Smooth muscle cell (in vitro differentiated cells): ENCODE data around the gene NPR3. TPM values are rescaled to one million over a fixed set of nuclear protein-coding genes. Genes with fewer than 3 reads are reported as not detected.

ENCODE experiments used
- DNase-seq: peaks from one replicate; lab custom pipeline; 2025; ENCODE audit not compliant: unreplicated experiment; lab: John Stamatoyannopoulos, UW
- H2AFZ ChIP-seq: fragments of 200-600 bp; sonication (generic); 2 replicates; pipeline ENCODE4 v1.6.0; 2016; ENCODE audit warnings: antibody characterized with exemption, low read depth, mild to moderate bottlenecking
- H3F3A ChIP-seq: fragments of 200-600 bp; sonication (generic); 2 replicates; pipeline ENCODE4 v1.6.0; 2017; ENCODE audit warnings: antibody characterized with exemption, low read depth
- H3K27ac ChIP-seq: fragments of 200-600 bp; sonication (generic); 2 replicates; pipeline ENCODE4 v1.5.1; 2016; ENCODE audit warnings: low read depth, mild to moderate bottlenecking
- H3K27me3 ChIP-seq: fragments of 200-600 bp; sonication (generic); 2 replicates; pipeline ENCODE4 v1.6.1; 2016; ENCODE audit warnings: low read depth, mild to moderate bottlenecking
- H3K36me3 ChIP-seq: fragments of 200-600 bp; sonication (generic); 2 replicates; pipeline ENCODE4 v1.5.1; 2016; ENCODE audit warnings: low read depth
- H3K4me1 ChIP-seq: fragments of 200-600 bp; sonication (generic); 2 replicates; pipeline ENCODE4 v1.5.1; 2016; ENCODE audit warnings: low read depth
- H3K4me2 ChIP-seq: fragments of 200-600 bp; sonication (generic); 2 replicates; pipeline ENCODE4 v1.6.0; 2016; ENCODE audit warnings: mild to moderate bottlenecking
- H3K4me3 ChIP-seq: fragments of 200-600 bp; sonication (generic); 2 replicates; pipeline ENCODE4 v1.5.1; 2016; ENCODE audit warnings: mild to moderate bottlenecking
- H3K79me2 ChIP-seq: fragments of 200-600 bp; sonication (generic); 2 replicates; pipeline ENCODE4 v1.6.0; 2016; ENCODE audit warnings: low read depth, mild to moderate bottlenecking
- H3K9ac ChIP-seq: fragments of 200-600 bp; sonication (generic); 2 replicates; pipeline ENCODE4 v1.6.0; 2016; ENCODE audit warnings: low read depth
- H3K9me3 ChIP-seq: fragments of 200-600 bp; sonication (generic); replicated peaks from 2 replicates; pipeline ENCODE4 v1.5.1; 2016; ENCODE audit warnings: low read depth
- H4K20me1 ChIP-seq: fragments of 200-600 bp; sonication (generic); 2 replicates; pipeline ENCODE4 v1.6.0; 2016; ENCODE audit warnings: low read depth
- WGBS: methylation state at CpG from one replicate; pipeline ENCODE4 v1.1.7; 2016; ENCODE audit warnings: low lambda C conversion rate; 5-methylcytosine and 5-hydroxymethylcytosine counted together
- polyA plus RNA-seq: library from polyadenylated mRNA; unstranded; fragments of >200 nt; fragmentation: Nextera tagmentation; extraction: Ambion mirVana; gene quantifications from 2 replicates; pipeline ENCODE4 v1.2.1, GENCODE V29; 2016
- total RNA-seq: library from RNA; depleted of rRNA; stranded (reverse); fragments of >200 nt; gene quantifications from 2 replicates; pipeline ENCODE4 v1.2.3, GENCODE V29; 2014
- TF ChIP-seq, protein P1 (sequence below): fragments of 200-600 bp; sonication (generic); IDR thresholded peaks from 2 replicates; pipeline ENCODE4 v1.5.1; 2017; ENCODE audit warnings: borderline replicate concordance, mild to moderate bottlenecking, antibody characterized with exemption; ENCODE audit not compliant: insufficient read depth, poor library complexity, severe bottlenecking

NPR3 gene, protein sequence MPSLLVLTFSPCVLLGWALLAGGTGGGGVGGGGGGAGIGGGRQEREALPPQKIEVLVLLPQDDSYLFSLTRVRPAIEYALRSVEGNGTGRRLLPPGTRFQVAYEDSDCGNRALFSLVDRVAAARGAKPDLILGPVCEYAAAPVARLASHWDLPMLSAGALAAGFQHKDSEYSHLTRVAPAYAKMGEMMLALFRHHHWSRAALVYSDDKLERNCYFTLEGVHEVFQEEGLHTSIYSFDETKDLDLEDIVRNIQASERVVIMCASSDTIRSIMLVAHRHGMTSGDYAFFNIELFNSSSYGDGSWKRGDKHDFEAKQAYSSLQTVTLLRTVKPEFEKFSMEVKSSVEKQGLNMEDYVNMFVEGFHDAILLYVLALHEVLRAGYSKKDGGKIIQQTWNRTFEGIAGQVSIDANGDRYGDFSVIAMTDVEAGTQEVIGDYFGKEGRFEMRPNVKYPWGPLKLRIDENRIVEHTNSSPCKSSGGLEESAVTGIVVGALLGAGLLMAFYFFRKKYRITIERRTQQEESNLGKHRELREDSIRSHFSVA
- 5.4 and 9.4 TPM in 2 replicates for total RNA-seq
- 1.4 and 2.5 TPM in 2 replicates for polyA plus RNA-seq

DNA sequence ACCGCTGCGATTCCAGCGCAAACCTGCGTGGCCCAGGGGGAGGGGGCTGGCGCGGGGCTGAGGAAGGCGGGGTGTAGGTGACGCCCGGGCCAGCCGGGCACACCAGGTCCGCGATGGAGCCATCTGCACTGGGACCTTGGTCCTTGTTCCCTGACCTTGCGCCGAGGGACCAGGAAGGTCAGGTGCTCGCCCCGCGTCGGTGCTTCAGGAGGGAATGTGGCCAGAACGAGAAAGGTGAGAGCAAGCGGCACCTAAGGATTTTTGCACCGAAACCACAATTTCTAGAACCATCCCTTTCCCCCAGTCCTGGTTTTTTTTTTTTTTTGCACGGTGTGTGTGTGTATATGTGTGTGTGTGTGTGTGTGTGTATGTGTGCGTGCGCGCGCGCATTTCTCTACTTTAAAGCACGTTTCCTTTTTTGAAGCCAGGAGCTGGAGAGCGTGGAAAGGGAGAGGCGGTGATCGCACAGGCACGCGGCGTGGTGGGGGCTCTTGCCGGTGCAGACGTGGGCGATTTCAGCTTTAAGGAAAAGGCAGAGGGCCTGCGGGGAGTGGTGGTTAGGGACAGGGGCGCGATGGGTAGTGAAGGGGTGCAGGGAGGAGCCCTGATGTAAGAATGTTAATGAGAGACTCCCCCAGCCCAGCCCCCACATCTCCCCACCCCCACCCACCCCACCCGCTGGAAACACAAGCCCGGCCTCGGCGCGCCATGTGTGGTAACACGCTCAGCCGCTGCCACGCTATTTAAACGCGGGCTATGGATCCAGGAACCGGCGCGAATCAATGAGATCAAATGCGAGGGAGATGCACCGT is at the start of gene NPR3:
NPR3 (plus strand) TSS at position 772 of the 812 bp plus-strand sequence. CDS start 456 bp downstream, outside the sequence.
- Histone ChIP-seq H3K4me2 (peak within 1 kb of the TSS; percentile 94), H3F3A (no peaks in the 10 kb centered on the region), H3K4me3 (peak within 1 kb of the TSS; percentile 58), H2AFZ (peak within 1 kb of the TSS; percentile 66), H3K36me3 (no peaks in the 10 kb centered on the region), H3K9me3 (no peaks in the 10 kb centered on the region), H3K9ac (peak within 1 kb of the TSS; percentile 4), H4K20me1 (no peaks in the 10 kb centered on the region), H3K27ac (no peak within 1 kb of the TSS), H3K4me1 (peaks cover 37% of the 10 kb centered on the region), H3K27me3 (peaks cover 63% of the 10 kb centered on the region), H3K79me2 (no peaks in the 10 kb centered on the region)
- WGBS = 3% methylated on average over 48 of the region's 55 CpGs
- no peak for DNase-seq
- TF ChIP-seq, protein P1, sequence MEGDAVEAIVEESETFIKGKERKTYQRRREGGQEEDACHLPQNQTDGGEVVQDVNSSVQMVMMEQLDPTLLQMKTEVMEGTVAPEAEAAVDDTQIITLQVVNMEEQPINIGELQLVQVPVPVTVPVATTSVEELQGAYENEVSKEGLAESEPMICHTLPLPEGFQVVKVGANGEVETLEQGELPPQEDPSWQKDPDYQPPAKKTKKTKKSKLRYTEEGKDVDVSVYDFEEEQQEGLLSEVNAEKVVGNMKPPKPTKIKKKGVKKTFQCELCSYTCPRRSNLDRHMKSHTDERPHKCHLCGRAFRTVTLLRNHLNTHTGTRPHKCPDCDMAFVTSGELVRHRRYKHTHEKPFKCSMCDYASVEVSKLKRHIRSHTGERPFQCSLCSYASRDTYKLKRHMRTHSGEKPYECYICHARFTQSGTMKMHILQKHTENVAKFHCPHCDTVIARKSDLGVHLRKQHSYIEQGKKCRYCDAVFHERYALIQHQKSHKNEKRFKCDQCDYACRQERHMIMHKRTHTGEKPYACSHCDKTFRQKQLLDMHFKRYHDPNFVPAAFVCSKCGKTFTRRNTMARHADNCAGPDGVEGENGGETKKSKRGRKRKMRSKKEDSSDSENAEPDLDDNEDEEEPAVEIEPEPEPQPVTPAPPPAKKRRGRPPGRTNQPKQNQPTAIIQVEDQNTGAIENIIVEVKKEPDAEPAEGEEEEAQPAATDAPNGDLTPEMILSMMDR = no peak

GRCh38 chr5:32664523-32664922 is 46.6 kb upstream of the NPR3 start:
- Histone ChIP-seq H2AFZ (no peak overlapping the region), H3K36me3 (no peaks in the 10 kb centered on the region), H3K27ac (no peak overlapping the region), H3K79me2 (no peaks in the 10 kb centered on the region), H3K9ac (no peak overlapping the region), H3F3A (no peaks in the 10 kb centered on the region), H3K4me3 (no peak overlapping the region), H3K9me3 (no peaks in the 10 kb centered on the region), H4K20me1 (no peaks in the 10 kb centered on the region), H3K27me3 (no peaks in the 10 kb centered on the region), H3K4me2 (no peak overlapping the region), H3K4me1 (no peaks in the 10 kb centered on the region)
- 84% methylated on average over 8 of the region's 8 CpGs for WGBS
- TF ChIP-seq, protein P1 = no peak
- no peak for DNase-seq

GRCh38 chr5:32668552-32668951 is 42.6 kb upstream of the NPR3 start:
- WGBS = 84% methylated on average over 11 of the region's 11 CpGs
- Histone ChIP-seq H3K27me3 (no peaks in the 10 kb centered on the region), H3K4me3 (no peak overlapping the region), H3F3A (no peaks in the 10 kb centered on the region), H2AFZ (no peak overlapping the region), H3K9me3 (no peaks in the 10 kb centered on the region), H4K20me1 (no peaks in the 10 kb centered on the region), H3K27ac (no peak overlapping the region), H3K4me1 (no peaks in the 10 kb centered on the region), H3K9ac (no peak overlapping the region), H3K4me2 (no peak overlapping the region), H3K79me2 (no peaks in the 10 kb centered on the region), H3K36me3 (no peaks in the 10 kb centered on the region)
- TF ChIP-seq, protein P1 = no peak
- no peak for DNase-seq
